K562 (cell line): ENCODE data around the gene DCTN5. TPM values are rescaled to one million over a fixed set of nuclear protein-coding genes. Genes with fewer than 3 reads are reported as not detected.

Experiments
- ARID1B ChIP-seq: fragments of 450-650 bp; IDR thresholded peaks from 2 replicates; pipeline ENCODE4 v1.6.1; 2016; ENCODE audit warnings: antibody characterized with exemption, mild to moderate bottlenecking, inconsistent platforms
- CTBP1 ChIP-seq: fragments of 450-650 bp; IDR thresholded peaks from 2 replicates; pipeline ENCODE4 v1.6.1; 2016; ENCODE audit warnings: borderline replicate concordance
- NCOR1 ChIP-seq: fragments of 450-650 bp; IDR thresholded peaks from 2 replicates; pipeline ENCODE4 v1.6.1; 2016; ENCODE audit warnings: mild to moderate bottlenecking, moderate library complexity
- PHTF2 ChIP-seq: fragments of 250-450 bp; sonication (Bioruptor Pico); IDR thresholded peaks from 2 replicates; pipeline ENCODE4 v1.5.0; 2021; ENCODE audit warnings: mild to moderate bottlenecking
- PTRF ChIP-seq: fragments of 450-650 bp; IDR thresholded peaks from 2 replicates; pipeline ENCODE4 v1.6.1; 2016; ENCODE audit warnings: mild to moderate bottlenecking, missing genetic modification characterization, missing compliant biosample characterization
- TRIM28 ChIP-seq: fragments of 450-650 bp; IDR thresholded peaks from 2 replicates; pipeline ENCODE4 v1.6.1; 2017
- USF1 ChIP-seq: sonication (generic); formaldehyde crosslinking; IDR thresholded peaks from 2 replicates; pipeline ENCODE4 v1.9.0; 2022; ENCODE audit warnings: mild to moderate bottlenecking, missing genetic modification reagents
- USF2 ChIP-seq: sonication (generic); formaldehyde crosslinking; IDR thresholded peaks from 2 replicates; pipeline ENCODE4 v1.5.0; 2020; ENCODE audit warnings: missing genetic modification reagents
- ZBTB34 ChIP-seq: fragments of 250-450 bp; sonication (Bioruptor Pico); IDR thresholded peaks from 2 replicates; pipeline ENCODE4 v1.8.0; 2021; ENCODE audit warnings: mild to moderate bottlenecking, moderate library complexity
- ZFP30 ChIP-seq: fragments of 250-450 bp; sonication (Bioruptor Pico); IDR thresholded peaks from 2 replicates; pipeline ENCODE4 v1.8.0; 2022; ENCODE audit warnings: moderate library complexity, mild to moderate bottlenecking, inconsistent platforms, borderline replicate concordance
- ZNF551 ChIP-seq: fragments of 250-450 bp; sonication (Bioruptor Pico); IDR thresholded peaks from 2 replicates; pipeline ENCODE4 v1.5.0; 2021; ENCODE audit warnings: mild to moderate bottlenecking, moderate library complexity
- ZNF584 ChIP-seq: fragments of 200-800 bp; sonication (Bioruptor generic); IDR thresholded peaks from 2 replicates; pipeline ENCODE4 v1.6.1; 2016; ENCODE audit warnings: low read depth, mild to moderate bottlenecking, missing genetic modification characterization, missing compliant biosample characterization
- ZNF592 ChIP-seq: fragments of 450-650 bp; IDR thresholded peaks from 2 replicates; pipeline ENCODE4 v1.6.1; 2017; ENCODE audit warnings: antibody characterized with exemption, mild to moderate bottlenecking
- polyA plus RNA-seq, 8 experiments: library from polyadenylated mRNA; depleted of rRNA in 4 of 8; stranded (reverse) in 5 of 8; unstranded in 3 of 8; fragments of >200 nt; fragmentation: Nextera tagmentation in 2 of 8; fragmentation: Illumina TruSeq in 1 of 8; extraction: Ambion mirVana in 2 of 8; extraction: Trizol in 1 of 8; gene quantifications; 2 replicates each; pipeline versions ENCODE4 v1.2.1 to v1.2.3, GENCODE V29; 2011 to 2014; ENCODE audit warnings: inconsistent platforms in 1 of 8, missing spikeins in 1 of 8
- total RNA-seq, 7 experiments: library from RNA; depleted of rRNA in 6 of 7; stranded (reverse); fragments of >200 nt in 6 of 7; fragmentation: Illumina TruSeq in 2 of 7; extraction: Trizol in 2 of 7; gene quantifications; 2 replicates each; pipeline versions ENCODE4 v1.2.1 to v1.2.3, GENCODE V29; 2011 to 2021; ENCODE audit warnings: low replicate concordance in 1 of 7
- TF ChIP-seq, protein P1 (sequence below): sonication (generic); formaldehyde crosslinking; IDR thresholded peaks from 2 replicates; pipeline ENCODE4 v1.8.0; 2022; ENCODE audit warnings: mild to moderate bottlenecking, missing genetic modification reagents
- TF ChIP-seq, protein P2 (sequence below): fragments of 450-650 bp; formaldehyde crosslinking; IDR thresholded peaks from 2 replicates; pipeline ENCODE4 v1.4.0; 2020; ENCODE audit warnings: mild to moderate bottlenecking, mixed read lengths

The DCTN5 gene
- total and polyA plus RNA-seq, 9 of the 15 experiments (the other 6 are each of a cell fraction or from before 2014, with no cell fraction given), result 35.8 to 149 (median 75.9) TPM

GRCh38 chr16:23667355-23667659 is 26.0 kb downstream of the DCTN5 start (continued):
- TF ChIP-seq ZNF592 (0 out of 2 replicates have a peak, but pooled peaks have one; percentile 24), ARID1B (peak; percentile 96), PTRF (tag) (no peak), ZNF584 (no peak), USF2 (CRISPR knock-in tag) (no peak), PHTF2 (CRISPR knock-in tag) (no peak), ZBTB34 (CRISPR knock-in tag) (no peak), ZNF551 (CRISPR knock-in tag) (no peak), CTBP1 (peak; percentile 71; the same call in 1 of the 2 replicates), ZFP30 (no peak), USF1 (CRISPR knock-in tag) (no peak), TRIM28 (no peak), NCOR1 (peak; percentile 94)
- TF ChIP-seq, protein P1, sequence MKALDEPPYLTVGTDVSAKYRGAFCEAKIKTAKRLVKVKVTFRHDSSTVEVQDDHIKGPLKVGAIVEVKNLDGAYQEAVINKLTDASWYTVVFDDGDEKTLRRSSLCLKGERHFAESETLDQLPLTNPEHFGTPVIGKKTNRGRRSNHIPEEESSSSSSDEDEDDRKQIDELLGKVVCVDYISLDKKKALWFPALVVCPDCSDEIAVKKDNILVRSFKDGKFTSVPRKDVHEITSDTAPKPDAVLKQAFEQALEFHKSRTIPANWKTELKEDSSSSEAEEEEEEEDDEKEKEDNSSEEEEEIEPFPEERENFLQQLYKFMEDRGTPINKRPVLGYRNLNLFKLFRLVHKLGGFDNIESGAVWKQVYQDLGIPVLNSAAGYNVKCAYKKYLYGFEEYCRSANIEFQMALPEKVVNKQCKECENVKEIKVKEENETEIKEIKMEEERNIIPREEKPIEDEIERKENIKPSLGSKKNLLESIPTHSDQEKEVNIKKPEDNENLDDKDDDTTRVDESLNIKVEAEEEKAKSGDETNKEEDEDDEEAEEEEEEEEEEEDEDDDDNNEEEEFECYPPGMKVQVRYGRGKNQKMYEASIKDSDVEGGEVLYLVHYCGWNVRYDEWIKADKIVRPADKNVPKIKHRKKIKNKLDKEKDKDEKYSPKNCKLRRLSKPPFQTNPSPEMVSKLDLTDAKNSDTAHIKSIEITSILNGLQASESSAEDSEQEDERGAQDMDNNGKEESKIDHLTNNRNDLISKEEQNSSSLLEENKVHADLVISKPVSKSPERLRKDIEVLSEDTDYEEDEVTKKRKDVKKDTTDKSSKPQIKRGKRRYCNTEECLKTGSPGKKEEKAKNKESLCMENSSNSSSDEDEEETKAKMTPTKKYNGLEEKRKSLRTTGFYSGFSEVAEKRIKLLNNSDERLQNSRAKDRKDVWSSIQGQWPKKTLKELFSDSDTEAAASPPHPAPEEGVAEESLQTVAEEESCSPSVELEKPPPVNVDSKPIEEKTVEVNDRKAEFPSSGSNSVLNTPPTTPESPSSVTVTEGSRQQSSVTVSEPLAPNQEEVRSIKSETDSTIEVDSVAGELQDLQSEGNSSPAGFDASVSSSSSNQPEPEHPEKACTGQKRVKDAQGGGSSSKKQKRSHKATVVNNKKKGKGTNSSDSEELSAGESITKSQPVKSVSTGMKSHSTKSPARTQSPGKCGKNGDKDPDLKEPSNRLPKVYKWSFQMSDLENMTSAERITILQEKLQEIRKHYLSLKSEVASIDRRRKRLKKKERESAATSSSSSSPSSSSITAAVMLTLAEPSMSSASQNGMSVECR (CRISPR knock-in tag), result no peak
- TF ChIP-seq, protein P2, sequence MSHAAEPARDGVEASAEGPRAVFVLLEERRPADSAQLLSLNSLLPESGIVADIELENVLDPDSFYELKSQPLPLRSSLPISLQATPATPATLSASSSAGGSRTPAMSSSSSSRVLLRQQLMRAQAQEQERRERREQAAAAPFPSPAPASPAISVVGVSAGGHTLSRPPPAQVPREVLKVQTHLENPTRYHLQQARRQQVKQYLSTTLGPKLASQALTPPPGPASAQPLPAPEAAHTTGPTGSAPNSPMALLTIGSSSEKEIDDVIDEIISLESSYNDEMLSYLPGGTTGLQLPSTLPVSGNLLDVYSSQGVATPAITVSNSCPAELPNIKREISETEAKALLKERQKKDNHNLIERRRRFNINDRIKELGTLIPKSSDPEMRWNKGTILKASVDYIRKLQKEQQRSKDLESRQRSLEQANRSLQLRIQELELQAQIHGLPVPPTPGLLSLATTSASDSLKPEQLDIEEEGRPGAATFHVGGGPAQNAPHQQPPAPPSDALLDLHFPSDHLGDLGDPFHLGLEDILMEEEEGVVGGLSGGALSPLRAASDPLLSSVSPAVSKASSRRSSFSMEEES (CRISPR knock-in tag), result no peak
